Measurements from ENCODE around the gene RAB1A.
"Not testable (repeated sequence)": the region's sequence is repeated elsewhere in the genome, so short reads cannot be mapped to it uniquely, and the experiment has no call there.

- TF ChIP-seq, protein P1, sequence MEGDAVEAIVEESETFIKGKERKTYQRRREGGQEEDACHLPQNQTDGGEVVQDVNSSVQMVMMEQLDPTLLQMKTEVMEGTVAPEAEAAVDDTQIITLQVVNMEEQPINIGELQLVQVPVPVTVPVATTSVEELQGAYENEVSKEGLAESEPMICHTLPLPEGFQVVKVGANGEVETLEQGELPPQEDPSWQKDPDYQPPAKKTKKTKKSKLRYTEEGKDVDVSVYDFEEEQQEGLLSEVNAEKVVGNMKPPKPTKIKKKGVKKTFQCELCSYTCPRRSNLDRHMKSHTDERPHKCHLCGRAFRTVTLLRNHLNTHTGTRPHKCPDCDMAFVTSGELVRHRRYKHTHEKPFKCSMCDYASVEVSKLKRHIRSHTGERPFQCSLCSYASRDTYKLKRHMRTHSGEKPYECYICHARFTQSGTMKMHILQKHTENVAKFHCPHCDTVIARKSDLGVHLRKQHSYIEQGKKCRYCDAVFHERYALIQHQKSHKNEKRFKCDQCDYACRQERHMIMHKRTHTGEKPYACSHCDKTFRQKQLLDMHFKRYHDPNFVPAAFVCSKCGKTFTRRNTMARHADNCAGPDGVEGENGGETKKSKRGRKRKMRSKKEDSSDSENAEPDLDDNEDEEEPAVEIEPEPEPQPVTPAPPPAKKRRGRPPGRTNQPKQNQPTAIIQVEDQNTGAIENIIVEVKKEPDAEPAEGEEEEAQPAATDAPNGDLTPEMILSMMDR (IDR thresholded peaks at IDR 0.05; ENCODE audit: low read depth, low read length, poor library complexity, severe bottlenecking) = not testable (repeated sequence)
- not testable (repeated sequence) for TF ChIP-seq EZH2phosphoT487 (IDR thresholded peaks at IDR 0.05; ENCODE audit: borderline replicate concordance, low read length)
Observed at GRCh38 chr2:65174031-65174430, 44.1 kb upstream of the RAB1A start.

All from DOHH2 (cell line).